Hepatocyte (in vitro differentiated cells): ENCODE measurements around the gene CFAP99. TPM values are rescaled to one million over a fixed set of nuclear protein-coding genes. Genes with fewer than 3 reads are reported as not detected.

Experiments
- DNase-seq: peaks from one replicate; pipeline ENCODE4 v3.0.0-alpha.2; 2016; ENCODE audit warnings: low spot score
- H2AFZ ChIP-seq: fragments of 200-600 bp; sonication (generic); 2 replicates; pipeline ENCODE4 v1.6.0; 2016; ENCODE audit warnings: antibody characterized with exemption, mild to moderate bottlenecking
- H3K27ac ChIP-seq: fragments of 200-600 bp; sonication (generic); 2 replicates; pipeline ENCODE4 v1.5.1; 2016; ENCODE audit warnings: mild to moderate bottlenecking
- H3K27me3 ChIP-seq: fragments of 200-600 bp; sonication (generic); 2 replicates; pipeline ENCODE4 v1.6.1; 2016
- H3K36me3 ChIP-seq: fragments of 200-600 bp; sonication (generic); replicated peaks from 2 replicates; pipeline ENCODE4 v1.5.1; 2016; ENCODE audit warnings: low read depth; ENCODE audit not compliant: insufficient read depth
- H3K4me1 ChIP-seq: fragments of 200-600 bp; sonication (generic); 2 replicates; pipeline ENCODE4 v1.5.1; 2016; ENCODE audit warnings: mild to moderate bottlenecking, moderate library complexity; ENCODE audit not compliant: insufficient read depth
- H3K4me2 ChIP-seq: fragments of 200-600 bp; sonication (generic); 2 replicates; pipeline ENCODE4 v1.6.0; 2016
- H3K4me3 ChIP-seq: fragments of 200-600 bp; sonication (generic); 2 replicates; pipeline ENCODE4 v1.5.1; 2016; ENCODE audit warnings: mild to moderate bottlenecking
- H3K79me2 ChIP-seq: fragments of 200-600 bp; sonication (generic); 2 replicates; pipeline ENCODE4 v1.6.0; 2017; ENCODE audit warnings: mild to moderate bottlenecking
- H3K9me2 ChIP-seq: fragments of 200-600 bp; sonication (generic); replicated peaks from 2 replicates; pipeline ENCODE4 v1.6.0; 2017; ENCODE audit warnings: mild to moderate bottlenecking; ENCODE audit not compliant: insufficient read depth
- H3K9me3 ChIP-seq: fragments of 200-600 bp; sonication (generic); 2 replicates; pipeline ENCODE4 v1.5.1; 2016; ENCODE audit warnings: low read depth, mild to moderate bottlenecking
- H4K20me1 ChIP-seq: fragments of 200-600 bp; sonication (generic); 2 replicates; pipeline ENCODE4 v1.6.0; 2016; ENCODE audit warnings: mild to moderate bottlenecking; ENCODE audit not compliant: insufficient read depth, poor library complexity, severe bottlenecking
- CTCF ChIP-seq: fragments of 200-600 bp; sonication (generic); IDR thresholded peaks from 2 replicates; pipeline ENCODE4 v1.5.1; 2016; ENCODE audit warnings: antibody characterized with exemption, mild to moderate bottlenecking; ENCODE audit not compliant: poor library complexity
- EZH2 ChIP-seq: fragments of 200-600 bp; sonication (generic); IDR thresholded peaks from 2 replicates; pipeline ENCODE4 v1.6.1; 2016; ENCODE audit warnings: antibody characterized with exemption, mild to moderate bottlenecking, borderline replicate concordance
- EZH2phosphoT487 ChIP-seq: fragments of 200-600 bp; sonication (generic); IDR thresholded peaks from one replicate; pipeline ENCODE4 v1.6.1; 2018; ENCODE audit warnings: antibody characterized with exemption, mild to moderate bottlenecking, low read depth, moderate library complexity; ENCODE audit not compliant: unreplicated experiment, severe bottlenecking
- WGBS: methylation state at CpG from one replicate; pipeline ENCODE4 v1.1.6; 2016; ENCODE audit warnings: low lambda C conversion rate; ENCODE audit errors: missing lambda C conversion rate; 5-methylcytosine and 5-hydroxymethylcytosine counted together
- polyA plus RNA-seq: library from polyadenylated mRNA; unstranded; fragments of >200 nt; fragmentation: Nextera tagmentation; extraction: Ambion mirVana; gene quantifications from 2 replicates; pipeline ENCODE4 v1.2.1, GENCODE V29; 2016
- total RNA-seq: library from RNA; depleted of rRNA; stranded (reverse); fragments of >200 nt; gene quantifications from 2 replicates; pipeline ENCODE4 v1.2.3, GENCODE V29; 2014

The CFAP99 gene
- total and polyA plus RNA-seq, 2 experiments from 2014 or later = not detected

- Histone ChIP-seq H3K36me3 (no peaks in the 10 kb centered on the region), H3K79me2 (peaks cover 26% of the 10 kb centered on the region), H2AFZ (no peak overlapping the region), H3K9me3 (no peaks in the 10 kb centered on the region), H3K4me2 (no peak overlapping the region), H3K4me3 (no peak overlapping the region), H3K9me2 (no peaks in the 10 kb centered on the region), H3K27ac (no peak overlapping the region), H3K4me1 (no peaks in the 10 kb centered on the region), H3K27me3 (no peaks in the 10 kb centered on the region), H4K20me1 (no peaks in the 10 kb centered on the region)
- TF ChIP-seq EZH2phosphoT487 = no peak
- 96% methylated on average over 13 of the region's 13 CpGs for WGBS
- no peak for DNase-seq
Measured at GRCh38 chr4:2510351-2511259, 91.8 kb downstream of the CFAP99 start.

GRCh38 chr4:2511645-2512131, 92.9 kb downstream of the CFAP99 start:
- TF ChIP-seq EZH2 (no peak), CTCF (no peak), EZH2phosphoT487 (no peak)
- Histone ChIP-seq H3K27ac (no peak overlapping the region), H3K4me2 (no peak overlapping the region), H3K79me2 (peaks cover 19% of the 10 kb centered on the region), H4K20me1 (no peaks in the 10 kb centered on the region), H2AFZ (no peak overlapping the region), H3K36me3 (no peaks in the 10 kb centered on the region), H3K9me3 (no peaks in the 10 kb centered on the region), H3K27me3 (no peaks in the 10 kb centered on the region), H3K9me2 (no peaks in the 10 kb centered on the region), H3K4me1 (no peaks in the 10 kb centered on the region), H3K4me3 (no peak overlapping the region)
- WGBS = 89% methylated on average over 9 of the region's 9 CpGs
- no peak for DNase-seq

Other genes starting within 250 kb of the CFAP99 start
- 9.8 and 13.4 TPM in 2 replicates for gene HAUS3, start 176.8 kb upstream of the CFAP99 start, total RNA-seq
- gene HAUS3, start 176.8 kb upstream of the CFAP99 start, polyA plus RNA-seq = 7.1 and 10.7 TPM in 2 replicates
- gene POLN, start 176.8 kb upstream of the CFAP99 start, total RNA-seq = 2.0 and 3.9 TPM in 2 replicates
- gene POLN, start 176.8 kb upstream of the CFAP99 start, polyA plus RNA-seq = 1.7 and 3.0 TPM in 2 replicates
- 53.7 and 56.7 TPM in 2 replicates for gene MXD4, start 156.8 kb upstream of the CFAP99 start, total RNA-seq
- gene MXD4, start 156.8 kb upstream of the CFAP99 start, polyA plus RNA-seq = 127 and 131 TPM in 2 replicates
- gene ZFYVE28, start 310 bp upstream of the CFAP99 start, total RNA-seq = 0.60 and 2.2 TPM in 2 replicates
- 3.1 and 3.4 TPM in 2 replicates for gene ZFYVE28, start 310 bp upstream of the CFAP99 start, polyA plus RNA-seq
- 48.2 and 50.3 TPM in 2 replicates for gene RNF4, start 50.2 kb downstream of the CFAP99 start, total RNA-seq
- 42.4 and 50.8 TPM in 2 replicates for gene RNF4, start 50.2 kb downstream of the CFAP99 start, polyA plus RNA-seq
- gene FAM193A, start 117.7 kb downstream of the CFAP99 start, total RNA-seq = 9.8 and 15.8 TPM in 2 replicates
- 11.4 and 19.0 TPM in 2 replicates for gene FAM193A, start 117.7 kb downstream of the CFAP99 start, polyA plus RNA-seq